PC-3 (cell line): ENCODE results near the gene ENAM.
"Not testable (repeated sequence)": the region's sequence is repeated elsewhere in the genome, so short reads cannot be mapped to it uniquely, and the experiment has no call there.

Experiments
- EZH2 ChIP-seq: fragments of 300-600 bp; sonication (generic); IDR thresholded peaks from one replicate; pipeline ENCODE4 v1.6.1; 2017; ENCODE audit warnings: antibody characterized with exemption, mild to moderate bottlenecking, low read length; ENCODE audit not compliant: unreplicated experiment
- EZH2phosphoT487 ChIP-seq: fragments of 300-600 bp; sonication (generic); IDR thresholded peaks from 2 replicates; pipeline ENCODE4 v1.6.1; 2018; ENCODE audit warnings: mild to moderate bottlenecking, antibody characterized with exemption, low read length, borderline replicate concordance
- TF ChIP-seq, protein P1 (sequence below): fragments of 300-600 bp; sonication (generic); conservative IDR thresholded peaks from 2 replicates; pipeline ENCODE4 v1.5.1; 2017; ENCODE audit warnings: antibody characterized with exemption, low read depth, mild to moderate bottlenecking, low read length

DNA sequence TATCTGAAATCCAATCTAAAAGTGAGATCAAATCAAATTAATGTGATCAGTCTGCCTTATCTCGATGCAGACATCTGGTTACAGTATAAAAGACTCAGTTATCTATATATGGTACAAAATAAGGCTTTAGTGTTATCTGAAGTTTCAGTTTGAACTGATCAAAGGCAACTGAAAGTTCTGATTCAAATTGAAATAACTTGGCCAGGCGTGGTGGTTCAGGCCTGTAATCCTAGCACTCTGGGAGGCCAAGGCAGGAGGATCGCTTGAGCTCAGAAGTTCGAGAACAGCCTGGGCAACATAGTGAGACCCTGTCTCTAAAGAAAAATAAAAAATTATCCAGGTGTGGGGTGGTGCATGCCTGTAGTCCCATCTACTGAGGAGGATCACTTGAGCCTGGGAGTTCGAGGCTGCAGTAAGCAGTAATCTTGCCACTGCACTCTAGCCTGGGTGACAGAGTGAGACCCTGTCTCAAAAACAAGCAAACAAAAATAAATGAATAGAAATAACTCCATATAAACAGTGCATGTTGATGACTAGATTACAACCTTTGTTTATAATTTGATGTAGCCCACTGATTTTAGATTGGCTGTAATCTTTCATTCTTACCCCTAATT is 32.9 kb downstream of the ENAM start:
- TF ChIP-seq, protein P1, sequence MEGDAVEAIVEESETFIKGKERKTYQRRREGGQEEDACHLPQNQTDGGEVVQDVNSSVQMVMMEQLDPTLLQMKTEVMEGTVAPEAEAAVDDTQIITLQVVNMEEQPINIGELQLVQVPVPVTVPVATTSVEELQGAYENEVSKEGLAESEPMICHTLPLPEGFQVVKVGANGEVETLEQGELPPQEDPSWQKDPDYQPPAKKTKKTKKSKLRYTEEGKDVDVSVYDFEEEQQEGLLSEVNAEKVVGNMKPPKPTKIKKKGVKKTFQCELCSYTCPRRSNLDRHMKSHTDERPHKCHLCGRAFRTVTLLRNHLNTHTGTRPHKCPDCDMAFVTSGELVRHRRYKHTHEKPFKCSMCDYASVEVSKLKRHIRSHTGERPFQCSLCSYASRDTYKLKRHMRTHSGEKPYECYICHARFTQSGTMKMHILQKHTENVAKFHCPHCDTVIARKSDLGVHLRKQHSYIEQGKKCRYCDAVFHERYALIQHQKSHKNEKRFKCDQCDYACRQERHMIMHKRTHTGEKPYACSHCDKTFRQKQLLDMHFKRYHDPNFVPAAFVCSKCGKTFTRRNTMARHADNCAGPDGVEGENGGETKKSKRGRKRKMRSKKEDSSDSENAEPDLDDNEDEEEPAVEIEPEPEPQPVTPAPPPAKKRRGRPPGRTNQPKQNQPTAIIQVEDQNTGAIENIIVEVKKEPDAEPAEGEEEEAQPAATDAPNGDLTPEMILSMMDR = not testable (repeated sequence)
- TF ChIP-seq EZH2, EZH2phosphoT487: not testable (repeated sequence)
